PC-9 (cell line): Measurements from ENCODE around the gene MAP3K13. TPM values are rescaled to one million over a fixed set of nuclear protein-coding genes. Genes with fewer than 3 reads are reported as not detected.

ENCODE experiments used
- BruUV-seq: library from RNA; stranded (reverse); fragments of 400-500 nt; replicated peaks from 2 replicates; lab custom pipeline; 2021; lab: Mats Ljungman, UMichigan
- CTCF ChIA-PET: fragments of 300-600 bp; sonication (Branson Sonifier 250); formaldehyde crosslinking; loops from one replicate; lab custom pipeline; 2022; ENCODE audit warnings: antibody characterized with exemption; lab: Charles Lee
- POLR2A ChIA-PET: fragments of 300-600 bp; sonication (Branson Sonifier 250); formaldehyde crosslinking; loops from one replicate; lab custom pipeline; 2022; ENCODE audit warnings: antibody characterized with exemption; ENCODE audit not compliant: unreplicated experiment; lab: Charles Lee
- DNase-seq, 2 experiments: peaks; one replicate each; pipeline versions ENCODE4 v3.0.0 to v3.0.0-alpha.2; 2015 to 2022; ENCODE audit warnings: mixed read lengths in 1 of 2
- H2AFZ ChIP-seq: fragments of 200-600 bp; sonication (generic); 2 replicates; pipeline ENCODE4 v1.8.1; 2017; ENCODE audit warnings: antibody characterized with exemption
- H3F3A ChIP-seq: fragments of 200-600 bp; sonication (generic); 2 replicates; pipeline ENCODE4 v1.8.1; 2017; ENCODE audit warnings: antibody characterized with exemption, mild to moderate bottlenecking, low read depth; ENCODE audit not compliant: insufficient read depth
- H3K27ac ChIP-seq: fragments of 200-600 bp; sonication (generic); 2 replicates; pipeline ENCODE4 v1.6.1; 2016; ENCODE audit warnings: mixed run types
- H3K27me3 ChIP-seq: fragments of 200-600 bp; sonication (generic); 2 replicates; pipeline ENCODE4 v1.6.1; 2016; ENCODE audit warnings: low read depth, mixed run types; ENCODE audit not compliant: insufficient read depth
- H3K36me3 ChIP-seq: fragments of 200-600 bp; sonication (generic); 2 replicates; pipeline ENCODE4 v1.6.1; 2016; ENCODE audit warnings: low read depth, mixed run types
- H3K4me1 ChIP-seq: fragments of 200-600 bp; sonication (generic); replicated peaks from 2 replicates; pipeline ENCODE4 v1.6.1; 2016; ENCODE audit warnings: mixed run types; ENCODE audit not compliant: insufficient read depth
- H3K4me2 ChIP-seq: fragments of 200-600 bp; sonication (generic); 2 replicates; pipeline ENCODE4 v1.6.1; 2017; ENCODE audit warnings: mixed run types
- H3K4me3 ChIP-seq: fragments of 200-600 bp; sonication (generic); 2 replicates; pipeline ENCODE4 v1.6.1; 2016; ENCODE audit warnings: mixed run types
- H3K79me2 ChIP-seq: fragments of 200-600 bp; sonication (generic); 2 replicates; pipeline ENCODE4 v1.6.1; 2017; ENCODE audit warnings: low read depth, mixed run types
- H3K9me2 ChIP-seq: fragments of 200-600 bp; sonication (generic); 2 replicates; pipeline ENCODE4 v1.8.1; 2017; ENCODE audit warnings: mild to moderate bottlenecking; ENCODE audit not compliant: insufficient read depth
- H3K9me3 ChIP-seq: fragments of 200-600 bp; sonication (generic); 2 replicates; pipeline ENCODE4 v1.8.1; 2016; ENCODE audit warnings: low read depth; ENCODE audit not compliant: insufficient read depth
- H4K20me1 ChIP-seq: fragments of 200-600 bp; sonication (generic); 2 replicates; pipeline ENCODE4 v1.8.1; 2017; ENCODE audit not compliant: insufficient read depth
- CTCF ChIP-seq: fragments of 200-600 bp; sonication (generic); conservative IDR thresholded peaks from 2 replicates; pipeline ENCODE4 v1.6.1; 2017; ENCODE audit warnings: mixed run types, antibody characterized with exemption, mild to moderate bottlenecking, moderate library complexity
- EZH2 ChIP-seq: fragments of 200-600 bp; sonication (generic); IDR thresholded peaks from 2 replicates; pipeline ENCODE4 v1.8.0; 2017; ENCODE audit warnings: antibody characterized with exemption, low read depth
- intact Hi-C: fragments of 100-400 bp; cut with micrococcal nuclease; formaldehyde crosslinking; loops from one replicate; pipeline ENCODE4 v1.10.0; 2022; ENCODE audit not compliant: unreplicated experiment
- total RNA-seq: library from RNA; stranded (reverse); gene quantifications from 2 replicates; pipeline ENCODE4 v1.2.3, GENCODE V29; 2021

MAP3K13 gene
- total RNA-seq, 1 experiment from 2014 or later: 65.5 TPM

- Histone ChIP-seq H3K4me3 (no peak overlapping the region), H3K79me2 (no peaks in the 10 kb centered on the region), H3K9me3 (no peaks in the 10 kb centered on the region), H3F3A (peaks cover 12% of the 10 kb centered on the region; the same call in 1 of the 2 replicates), H3K9me2 (no peaks in the 10 kb centered on the region), H2AFZ (no peak overlapping the region), H3K4me2 (no peak overlapping the region), H3K4me1 (no peaks in the 10 kb centered on the region), H3K36me3 (peaks cover 28% of the 10 kb centered on the region; the same call in 1 of the 2 replicates), H4K20me1 (no peaks in the 10 kb centered on the region), H3K27ac (no peak overlapping the region), H3K27me3 (no peaks in the 10 kb centered on the region)
- ChIA-PET POLR2A (no interaction called here), CTCF (no interaction called here)
- no peak for TF ChIP-seq EZH2
- no peak for TF ChIP-seq CTCF
- BruUV-seq: no TSS peak
- DNase-seq: no peak
- intact Hi-C loops: no loop called here
Observed at GRCh38 chr3:185486394-185486793, 123.5 kb downstream of the MAP3K13 start.

- Histone ChIP-seq H3F3A (peaks cover 14% of the 10 kb centered on the region; the same call in 1 of the 2 replicates), H3K36me3 (peaks cover 35% of the 10 kb centered on the region; the same call in 1 of the 2 replicates), H3K27ac (no peak overlapping the region), H4K20me1 (no peaks in the 10 kb centered on the region), H2AFZ (no peak overlapping the region), H3K9me2 (no peaks in the 10 kb centered on the region), H3K4me3 (no peak overlapping the region), H3K4me2 (no peak overlapping the region), H3K4me1 (no peaks in the 10 kb centered on the region), H3K27me3 (no peaks in the 10 kb centered on the region), H3K9me3 (no peaks in the 10 kb centered on the region), H3K79me2 (no peaks in the 10 kb centered on the region)
- CTCF ChIA-PET: interaction anchor here (0.6 kb wide), 1 partner anchor 72 kb away, joined by 3 read pairs; no protein-coding TSS in a partner anchor
- no peak for TF ChIP-seq EZH2
- TF ChIP-seq CTCF: no peak
- intact Hi-C loops: no loop called here
- no TSS peak for BruUV-seq
- DNase-seq: no peak
- POLR2A ChIA-PET: interaction anchor here (0.6 kb wide), 1 partner anchor 939 kb away, joined by 3 read pairs; no protein-coding TSS in a partner anchor
Observed at GRCh38 chr3:185488465-185488864, 125.5 kb downstream of the MAP3K13 start.

- H3K9me2 ChIP-seq: no peaks in the 10 kb centered on the region
- H3K79me2 ChIP-seq: no peaks in the 10 kb centered on the region
- no peak for DNase-seq
- H3K4me2 ChIP-seq: no peak overlapping the region
- intact Hi-C loops: no loop called here
- TF ChIP-seq CTCF (no peak), EZH2 (no peak)
- H3K27ac ChIP-seq: no peak overlapping the region
- ChIA-PET POLR2A (interaction anchor here (0.5 kb wide), 1 partner anchor 442 kb away, joined by 21 read pairs; no protein-coding TSS in a partner anchor), CTCF (no interaction called here)
- no peaks in the 10 kb centered on the region for H3K27me3 ChIP-seq
- H2AFZ ChIP-seq: no peak overlapping the region
- no peaks in the 10 kb centered on the region for H3K9me3 ChIP-seq
- H4K20me1 ChIP-seq: no peaks in the 10 kb centered on the region
- peaks cover 14% of the 10 kb centered on the region; the same call in 1 of the 2 replicates for H3F3A ChIP-seq
- no peak overlapping the region for H3K4me3 ChIP-seq
- H3K36me3 ChIP-seq: peaks cover 35% of the 10 kb centered on the region; the same call in 1 of the 2 replicates
- BruUV-seq: no TSS peak
- no peaks in the 10 kb centered on the region for H3K4me1 ChIP-seq
Observed at GRCh38 chr3:185489462-185489861, 126.5 kb downstream of the MAP3K13 start.
